K562 treated with DMSO at 1 percent for 4 hours (cell line): ENCODE data around the gene PA2G4. TPM values are rescaled to one million over a fixed set of nuclear protein-coding genes. Genes with fewer than 3 reads are reported as not detected.

Experiments used
- total RNA-seq: library from RNA; unstranded; fragments of 300-600 nt; gene quantifications from 2 replicates; pipeline ENCODE4 v1.2.3, GENCODE V29; 2022; ENCODE audit not compliant: insufficient read depth

PA2G4 gene
- total RNA-seq: 175 and 187 TPM in 2 replicates

GRCh38 chr12:56104109-56104814 is at the start of gene PA2G4:
TSS of gene PA2G4 (plus strand) at chr12:56104559. CDS start at chr12:56104738, 179 bp downstream.

DNA sequence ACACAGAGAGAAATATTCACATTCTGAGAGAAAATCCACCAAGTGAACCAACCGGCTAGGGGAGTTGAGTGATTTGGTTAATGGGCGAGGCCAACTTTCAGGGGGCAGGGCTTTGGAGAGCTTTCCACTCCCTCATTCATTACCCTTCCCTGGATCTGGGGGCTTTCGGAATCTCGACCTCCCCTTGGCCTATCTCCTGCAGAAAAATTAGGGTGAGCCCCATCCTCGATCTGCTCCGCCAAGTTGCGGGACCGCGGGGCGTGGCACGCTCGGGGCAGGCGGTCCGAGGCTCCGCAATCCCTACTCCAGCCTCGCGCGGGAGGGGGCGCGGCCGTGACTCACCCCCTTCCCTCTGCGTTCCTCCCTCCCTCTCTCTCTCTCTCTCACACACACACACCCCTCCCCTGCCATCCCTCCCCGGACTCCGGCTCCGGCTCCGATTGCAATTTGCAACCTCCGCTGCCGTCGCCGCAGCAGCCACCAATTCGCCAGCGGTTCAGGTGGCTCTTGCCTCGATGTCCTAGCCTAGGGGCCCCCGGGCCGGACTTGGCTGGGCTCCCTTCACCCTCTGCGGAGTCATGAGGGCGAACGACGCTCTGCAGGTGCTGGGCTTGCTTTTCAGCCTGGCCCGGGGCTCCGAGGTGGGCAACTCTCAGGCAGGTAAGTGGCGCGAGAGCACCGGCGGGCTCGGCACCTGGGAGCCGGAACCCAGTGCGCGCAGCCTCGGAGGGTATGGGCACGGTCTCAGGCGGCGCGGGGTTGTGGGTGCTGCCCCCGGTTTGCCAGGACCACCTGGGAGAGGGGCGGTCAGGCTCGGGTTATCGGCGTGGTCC is 24.4 kb upstream of the PA2G4 start, which contains the start of gene ERBB3:
Gene ERBB3, plus strand, starts transcription at position 443 of the 833 bp plus-strand sequence. Its CDS starts 136 bp downstream, at position 579.

GRCh38 chr12:56116267-56117081 is 12.1 kb downstream of the PA2G4 start, which contains the start of gene RPL41:
TSS of gene RPL41 (plus strand) at chr12:56116633.

GRCh38 chr12:56117778-56118687 is 13.7 kb downstream of the PA2G4 start, which contains the start of gene ZC3H10:
TSS of gene ZC3H10 (plus strand) at chr12:56118266. CDS start at chr12:56120563, 2,297 bp downstream.

GRCh38 chr12:56127888-56128669 is 23.7 kb downstream of the PA2G4 start, which contains the start of gene ESYT1:
TSS of gene ESYT1 (plus strand) at chr12:56128267. CDS start at chr12:56128320, 53 bp downstream.

DNA sequence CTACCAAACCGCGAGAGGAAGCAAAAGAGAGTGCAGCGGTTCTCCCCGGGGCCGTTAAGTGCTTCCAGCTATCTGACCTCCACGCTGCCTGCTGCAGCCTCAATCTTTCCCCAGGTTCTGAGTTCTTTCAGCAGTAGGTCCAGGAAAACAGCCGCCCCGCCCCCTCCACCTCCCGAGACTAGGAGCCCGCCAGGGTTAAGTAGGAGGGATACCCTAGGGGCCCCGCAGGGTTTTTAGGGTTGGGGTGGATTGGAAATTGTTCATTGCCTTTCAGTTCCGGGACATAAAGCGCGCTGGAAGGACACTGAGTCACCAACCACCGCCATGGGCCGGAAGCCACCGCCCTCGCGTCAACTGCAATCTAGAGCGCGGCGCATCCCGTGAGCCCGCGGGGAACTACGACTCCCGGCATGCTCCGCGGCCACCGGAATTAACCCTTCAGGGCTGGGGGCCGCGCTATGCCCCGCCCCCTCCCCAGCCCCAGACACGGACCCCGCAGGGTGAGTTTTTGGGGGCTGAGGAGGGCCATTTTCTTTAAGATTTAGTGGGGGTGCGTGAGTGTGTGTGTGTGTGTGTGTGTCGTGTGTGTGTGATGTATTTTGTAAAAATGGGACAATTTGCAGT is 47.9 kb downstream of the PA2G4 start, which contains the start of gene MYL6B:
Gene MYL6B, plus strand, starts transcription at position 456 of the 624 bp plus-strand sequence. CDS start 1,332 bp downstream, outside the sequence.

DNA sequence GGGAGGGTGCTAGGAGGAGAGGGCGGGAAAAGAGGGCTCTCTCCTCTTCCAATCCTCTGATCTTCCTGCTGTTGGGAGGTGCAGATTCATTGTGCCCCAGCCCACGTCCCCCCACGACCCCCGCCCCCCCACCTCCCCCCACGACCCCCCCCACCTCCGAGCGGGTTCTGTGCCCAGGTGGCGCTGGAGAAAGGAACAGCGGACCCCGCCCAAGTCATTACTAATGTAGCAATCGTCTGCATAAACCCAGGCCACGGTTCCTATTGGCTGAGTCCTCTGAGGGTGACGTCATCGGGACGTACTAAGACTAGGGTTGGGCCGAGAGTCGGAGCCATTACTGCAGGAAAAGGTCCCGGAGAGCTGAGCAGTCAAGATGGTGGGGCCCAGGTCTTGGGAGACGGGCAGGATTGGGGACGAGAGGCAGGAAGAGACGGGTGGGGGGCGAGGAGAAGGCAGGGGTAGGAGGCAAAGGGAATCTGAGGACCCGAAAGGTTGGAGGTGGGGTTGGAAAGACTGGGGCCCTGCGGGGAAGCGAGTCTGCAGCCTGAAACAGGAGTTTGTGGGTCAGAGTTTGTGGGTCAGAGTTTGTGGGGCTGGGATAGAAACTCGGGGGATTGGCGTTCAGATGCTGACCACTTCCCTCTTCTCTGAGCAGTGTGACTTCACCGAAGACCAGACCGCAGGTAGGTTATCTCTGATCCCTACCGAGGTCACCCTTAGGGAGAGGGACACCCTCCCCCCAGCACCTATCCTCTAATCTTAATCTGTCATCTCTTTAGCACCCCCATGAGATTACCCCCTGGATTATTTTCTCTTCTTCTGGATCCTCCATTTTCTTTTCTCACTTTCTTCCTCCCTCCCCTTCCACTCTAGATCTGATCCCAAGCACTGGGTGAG is 53.9 kb downstream of the PA2G4 start, which contains the start of gene MYL6:
Gene MYL6, plus strand, starts transcription at position 331 of the 897 bp plus-strand sequence. Its CDS starts 43 bp downstream, at position 374.

Other genes with a start within 250 kb of the PA2G4 start
- gene PYM1, start 176.7 kb upstream of the PA2G4 start, total RNA-seq: 29.5 and 32.9 TPM in 2 replicates
- 8.3 and 12.0 TPM in 2 replicates for gene DGKA, start 173.4 kb upstream of the PA2G4 start, total RNA-seq
- gene PMEL, start 138.5 kb upstream of the PA2G4 start, total RNA-seq: 3.4 and 4.0 TPM in 2 replicates
- 80.9 and 130 TPM in 2 replicates for gene CDK2, start 137.7 kb upstream of the PA2G4 start, total RNA-seq
- 25.8 and 33.8 TPM in 2 replicates for gene RAB5B, start 130.5 kb upstream of the PA2G4 start, total RNA-seq
- gene SUOX, start 107.3 kb upstream of the PA2G4 start, total RNA-seq: 13.9 and 18.6 TPM in 2 replicates
- 11.4 and 12.3 TPM in 2 replicates for gene IKZF4, start 83.5 kb upstream of the PA2G4 start, total RNA-seq
- 352 and 360 TPM in 2 replicates for gene RPS26, start 62.6 kb upstream of the PA2G4 start, total RNA-seq
- gene ERBB3, start 24.4 kb upstream of the PA2G4 start, total RNA-seq: 6.1 and 6.8 TPM in 2 replicates
- 4,679 and 5,235 TPM in 2 replicates for gene RPL41, start 12.1 kb downstream of the PA2G4 start, total RNA-seq
- 1.8 and 1.9 TPM in 2 replicates for gene ZC3H10, start 13.7 kb downstream of the PA2G4 start, total RNA-seq
- 167 and 178 TPM in 2 replicates for gene ESYT1, start 23.7 kb downstream of the PA2G4 start, total RNA-seq
- 61.3 and 61.4 TPM in 2 replicates for gene MYL6B, start 48.0 kb downstream of the PA2G4 start, total RNA-seq
- 924 and 1,005 TPM in 2 replicates for gene MYL6, start 53.8 kb downstream of the PA2G4 start, total RNA-seq
- 60.1 and 67.3 TPM in 2 replicates for gene SMARCC2, start 84.9 kb downstream of the PA2G4 start, total RNA-seq
- 35.0 and 40.3 TPM in 2 replicates for gene RNF41, start 117.4 kb downstream of the PA2G4 start, total RNA-seq
- gene NABP2, start 119.8 kb downstream of the PA2G4 start, total RNA-seq: 40.6 and 44.3 TPM in 2 replicates
- not detected in 2 replicates for gene SLC39A5, start 125.5 kb downstream of the PA2G4 start, total RNA-seq
- gene ANKRD52, start 153.8 kb downstream of the PA2G4 start, total RNA-seq: 21.1 and 28.7 TPM in 2 replicates
- gene COQ10A, start 162.4 kb downstream of the PA2G4 start, total RNA-seq: 53.8 and 66.9 TPM in 2 replicates
- gene CS, start 195.8 kb downstream of the PA2G4 start, total RNA-seq: 147 and 188 TPM in 2 replicates
- 83.1 and 88.0 TPM in 2 replicates for gene CNPY2, start 211.4 kb downstream of the PA2G4 start, total RNA-seq
- gene PAN2, start 229.4 kb downstream of the PA2G4 start, total RNA-seq: 17.1 and 19.9 TPM in 2 replicates
- gene IL23A, start 234.3 kb downstream of the PA2G4 start, total RNA-seq: 23.4 and 24.3 TPM in 2 replicates